Neural crest cell (in vitro differentiated cells): ENCODE measurements around the gene C5orf15. TPM values are rescaled to one million over a fixed set of nuclear protein-coding genes. Genes with fewer than 3 reads are reported as not detected.
"Not testable (repeated sequence)": the region's sequence is repeated elsewhere in the genome, so short reads cannot be mapped to it uniquely, and the experiment has no call there.

Experiments
- DNase-seq: peaks from one replicate; pipeline ENCODE4 v3.0.0; 2021; ENCODE audit warnings: low read depth, mixed read lengths, low spot score
- H3K27ac Mint-ChIP-seq: one replicate; pipeline ENCODE4 v1.8.0; 2021; ENCODE audit warnings: mild to moderate bottlenecking, mixed read lengths; ENCODE audit not compliant: unreplicated experiment
- H3K27me3 Mint-ChIP-seq: 2 replicates; pipeline ENCODE4 v1.8.0; 2021; ENCODE audit warnings: low read depth, mild to moderate bottlenecking, mixed read lengths
- H3K36me3 Mint-ChIP-seq: 2 replicates; pipeline ENCODE4 v1.8.0; 2021; ENCODE audit warnings: low read depth, mild to moderate bottlenecking, mixed read lengths
- H3K4me1 Mint-ChIP-seq: 2 replicates; pipeline ENCODE4 v1.8.0; 2021; ENCODE audit warnings: mixed read lengths
- H3K4me3 Mint-ChIP-seq: one replicate; pipeline ENCODE4 v1.8.0; 2021; ENCODE audit warnings: mild to moderate bottlenecking, mixed read lengths
- H3K9me3 Mint-ChIP-seq: 2 replicates; pipeline ENCODE4 v1.8.0; 2021; ENCODE audit warnings: mixed read lengths
- total RNA-seq: library from RNA; stranded (reverse); gene quantifications from 2 replicates; pipeline ENCODE4 v1.2.1, GENCODE V29; 2021
- TF ChIP-seq, protein P1 (sequence below): fragments of 200-600 bp; sonication (generic); conservative IDR thresholded peaks from 2 replicates; pipeline ENCODE4 v1.5.0; 2021; ENCODE audit warnings: antibody characterized with exemption, mild to moderate bottlenecking

The C5orf15 gene
- total RNA-seq, 1 donor from 2014 or later = 38.4 TPM

DNA sequence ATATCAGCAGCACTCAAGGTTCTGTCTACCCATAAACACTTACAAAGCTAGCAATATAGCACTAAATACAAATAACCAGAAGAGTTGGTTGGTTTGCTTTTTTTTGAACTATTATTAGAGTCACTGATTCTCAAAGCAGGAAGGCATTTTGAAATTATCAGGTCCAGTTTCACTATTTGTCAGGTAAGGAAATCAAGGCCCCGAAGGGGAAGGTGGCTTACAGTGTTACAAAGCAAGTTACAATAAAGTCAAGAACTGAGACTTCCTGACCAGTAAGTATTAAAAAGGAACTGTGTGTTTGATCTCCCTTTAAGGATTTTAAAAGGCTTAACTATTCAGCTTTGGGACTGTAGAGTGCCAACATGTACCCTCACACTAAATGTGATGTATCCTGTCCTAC, 10.8 kb downstream of the C5orf15 start:
- Mint-ChIP-seq H3K27me3 (no peaks in the 10 kb centered on the region), H3K9me3 (no peaks in the 10 kb centered on the region), H3K27ac (no peak overlapping the region), H3K36me3 (peaks cover 7% of the 10 kb centered on the region), H3K4me1 (peaks cover 8% of the 10 kb centered on the region), H3K4me3 (no peak overlapping the region)
- no peak for DNase-seq
- TF ChIP-seq, protein P1, sequence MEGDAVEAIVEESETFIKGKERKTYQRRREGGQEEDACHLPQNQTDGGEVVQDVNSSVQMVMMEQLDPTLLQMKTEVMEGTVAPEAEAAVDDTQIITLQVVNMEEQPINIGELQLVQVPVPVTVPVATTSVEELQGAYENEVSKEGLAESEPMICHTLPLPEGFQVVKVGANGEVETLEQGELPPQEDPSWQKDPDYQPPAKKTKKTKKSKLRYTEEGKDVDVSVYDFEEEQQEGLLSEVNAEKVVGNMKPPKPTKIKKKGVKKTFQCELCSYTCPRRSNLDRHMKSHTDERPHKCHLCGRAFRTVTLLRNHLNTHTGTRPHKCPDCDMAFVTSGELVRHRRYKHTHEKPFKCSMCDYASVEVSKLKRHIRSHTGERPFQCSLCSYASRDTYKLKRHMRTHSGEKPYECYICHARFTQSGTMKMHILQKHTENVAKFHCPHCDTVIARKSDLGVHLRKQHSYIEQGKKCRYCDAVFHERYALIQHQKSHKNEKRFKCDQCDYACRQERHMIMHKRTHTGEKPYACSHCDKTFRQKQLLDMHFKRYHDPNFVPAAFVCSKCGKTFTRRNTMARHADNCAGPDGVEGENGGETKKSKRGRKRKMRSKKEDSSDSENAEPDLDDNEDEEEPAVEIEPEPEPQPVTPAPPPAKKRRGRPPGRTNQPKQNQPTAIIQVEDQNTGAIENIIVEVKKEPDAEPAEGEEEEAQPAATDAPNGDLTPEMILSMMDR = no peak

DNA sequence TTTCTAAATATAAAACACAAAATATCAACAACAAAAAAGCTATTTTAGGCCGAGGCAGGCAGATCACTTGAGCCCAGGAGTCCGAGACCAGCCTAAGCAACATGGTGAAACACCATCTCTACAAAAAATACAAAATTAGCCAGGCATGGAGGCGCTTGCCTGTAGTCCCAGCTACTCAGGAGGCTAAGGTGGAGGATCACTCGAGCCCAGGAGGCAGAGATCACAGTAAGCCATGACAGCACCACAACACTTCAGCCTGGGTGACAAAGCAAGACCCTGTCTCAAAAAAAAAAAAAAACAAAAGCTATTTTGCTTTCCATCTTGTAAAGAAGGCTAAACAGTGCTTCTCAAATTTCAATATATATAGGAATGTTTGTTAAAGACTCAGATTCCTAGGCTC, 11.3 kb downstream of the C5orf15 start:
- H3K27me3 Mint-ChIP-seq = no peaks in the 10 kb centered on the region
- peaks cover 7% of the 10 kb centered on the region for H3K36me3 Mint-ChIP-seq
- H3K9me3 Mint-ChIP-seq = no peaks in the 10 kb centered on the region
- H3K4me3 Mint-ChIP-seq = no peak overlapping the region
- TF ChIP-seq, protein P1 = no peak
- no peak for DNase-seq
- H3K27ac Mint-ChIP-seq = no peak overlapping the region
- peaks cover 4% of the 10 kb centered on the region for H3K4me1 Mint-ChIP-seq

DNA sequence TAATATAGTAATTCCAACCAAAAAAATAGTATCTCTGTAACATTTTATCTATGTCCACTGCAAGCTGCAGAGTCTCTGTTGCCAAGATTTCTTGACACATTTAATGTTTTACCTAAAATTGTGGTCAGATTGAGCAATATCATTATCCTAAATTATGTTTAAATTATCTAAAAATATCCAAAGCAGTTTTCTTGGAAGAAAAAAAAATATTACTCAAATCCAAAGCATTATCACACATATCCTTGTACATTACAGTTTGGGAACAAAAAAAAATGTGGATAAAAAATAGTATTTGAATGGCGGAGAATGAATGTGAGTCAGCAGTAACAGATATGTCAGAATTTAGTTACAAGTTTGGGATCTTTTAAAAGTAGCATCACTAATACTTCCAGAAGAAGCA, 12.2 kb downstream of the C5orf15 start:
- not testable (repeated sequence) for H3K27me3 Mint-ChIP-seq, H3K4me3 Mint-ChIP-seq, H3K27ac Mint-ChIP-seq, DNase-seq, H3K4me1 Mint-ChIP-seq, H3K9me3 Mint-ChIP-seq, H3K36me3 Mint-ChIP-seq

DNA sequence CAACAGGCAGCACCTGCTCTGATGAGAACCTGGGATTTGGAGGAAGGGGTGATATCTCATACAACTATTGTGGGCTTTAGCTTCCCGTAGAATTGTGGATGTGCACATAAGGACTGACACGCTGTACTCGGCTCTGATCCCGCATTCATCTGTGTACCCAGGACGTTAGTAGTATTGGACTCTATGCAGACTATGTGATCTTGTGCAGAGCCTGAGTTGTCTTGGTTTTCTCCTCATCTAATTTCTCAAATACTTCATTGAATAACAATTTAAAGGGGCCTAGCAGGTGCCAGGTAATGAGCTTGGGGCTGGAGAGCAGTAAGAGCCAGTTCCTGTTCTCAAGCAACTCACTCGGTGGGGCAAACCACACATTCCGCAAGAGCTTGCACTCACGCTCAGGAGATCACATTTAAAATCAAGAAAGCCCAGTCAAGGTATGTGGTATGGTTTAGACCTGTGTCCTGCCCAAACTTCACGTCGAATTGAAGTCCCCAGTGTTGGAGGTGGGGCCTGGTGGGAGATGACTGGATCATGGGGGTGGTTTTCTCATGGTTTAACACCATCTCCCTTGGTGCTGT, 14.8 kb downstream of the C5orf15 start:
- Mint-ChIP-seq H3K4me1 (peaks cover 4% of the 10 kb centered on the region), H3K36me3 (peaks cover 2% of the 10 kb centered on the region), H3K27ac (no peak overlapping the region), H3K4me3 (no peak overlapping the region), H3K27me3 (no peaks in the 10 kb centered on the region), H3K9me3 (no peaks in the 10 kb centered on the region)
- TF ChIP-seq, protein P1 = no peak
- no peak for DNase-seq

DNA sequence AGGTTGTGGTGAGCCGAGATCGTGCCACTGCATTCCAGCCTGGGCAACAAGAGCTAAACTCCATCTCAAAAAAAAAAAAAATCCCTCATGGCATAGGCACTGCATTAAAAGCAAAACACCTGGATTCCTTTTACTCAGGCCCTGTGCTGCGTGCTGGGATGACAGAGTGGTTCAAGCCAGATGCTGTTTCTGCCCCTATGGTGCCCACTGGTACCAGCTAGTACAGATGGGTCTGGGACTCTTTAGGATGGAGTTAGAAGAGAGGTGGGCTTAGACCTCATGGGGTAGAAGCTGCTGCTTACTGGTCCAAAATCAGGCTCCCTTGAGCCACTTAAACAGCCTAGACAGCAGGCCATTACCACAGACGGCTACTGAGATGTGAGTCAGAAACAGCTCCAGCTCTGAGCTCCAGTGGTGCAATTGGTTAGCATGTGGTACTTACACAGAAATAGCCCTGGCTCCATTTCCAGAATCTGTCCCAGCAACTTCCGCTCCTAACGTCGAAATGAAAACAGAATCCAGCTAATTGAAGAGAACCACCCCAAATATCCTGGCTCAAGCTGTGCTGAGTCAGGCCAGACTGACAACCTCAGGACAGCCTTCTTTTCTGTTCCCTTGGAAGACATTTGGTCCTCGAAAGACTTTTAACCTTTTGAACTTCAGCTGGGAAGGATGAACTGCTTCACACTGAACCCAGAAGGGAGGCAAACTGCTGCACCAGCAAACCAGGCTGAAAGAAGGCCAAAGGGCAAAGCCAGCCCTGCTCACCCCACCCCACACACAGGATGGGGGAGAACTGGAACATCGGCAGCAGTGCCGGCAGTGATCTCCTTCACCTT, 15.5 kb downstream of the C5orf15 start:
- no peak overlapping the region for H3K27ac Mint-ChIP-seq
- peaks cover 4% of the 10 kb centered on the region for H3K4me1 Mint-ChIP-seq
- H3K27me3 Mint-ChIP-seq = no peaks in the 10 kb centered on the region
- no peak for DNase-seq
- no peaks in the 10 kb centered on the region for H3K9me3 Mint-ChIP-seq
- no peak overlapping the region for H3K4me3 Mint-ChIP-seq
- H3K36me3 Mint-ChIP-seq = peaks cover 2% of the 10 kb centered on the region
- TF ChIP-seq, protein P1 = no peak
